Esophagus muscularis mucosa (tissue), 3 donors: Measurements from ENCODE around the gene UPF1.

Experiments used
- CTCF ChIP-seq, 3 experiments: fragments of 200-600 bp in 2 of 3; fragments of 450-650 bp in 1 of 3; sonication (generic) in 2 of 3; IDR thresholded peaks; one replicate each; pipeline ENCODE4 v1.5.1; 2017 to 2019; ENCODE audit warnings: antibody characterized with exemption in 3 of 3, mild to moderate bottlenecking in 2 of 3, moderate library complexity in 1 of 3
- EP300 ChIP-seq: sonication (generic); formaldehyde crosslinking; IDR thresholded peaks from one replicate; pipeline ENCODE4 v1.6.1; 2017; ENCODE audit warnings: antibody characterized with exemption

- TF ChIP-seq EP300 = no peak
- no peak for TF ChIP-seq CTCF (IDR thresholded peaks at IDR 0.05)
Measured at GRCh38 chr19:18815673-18816072, 16.1 kb upstream of the UPF1 start.
